Measurements from ENCODE around the gene ATXN1.
"Not testable (repeated sequence)": the region's sequence is repeated elsewhere in the genome, so short reads cannot be mapped to it uniquely, and the experiment has no call there.

ATXN1 gene

DNA sequence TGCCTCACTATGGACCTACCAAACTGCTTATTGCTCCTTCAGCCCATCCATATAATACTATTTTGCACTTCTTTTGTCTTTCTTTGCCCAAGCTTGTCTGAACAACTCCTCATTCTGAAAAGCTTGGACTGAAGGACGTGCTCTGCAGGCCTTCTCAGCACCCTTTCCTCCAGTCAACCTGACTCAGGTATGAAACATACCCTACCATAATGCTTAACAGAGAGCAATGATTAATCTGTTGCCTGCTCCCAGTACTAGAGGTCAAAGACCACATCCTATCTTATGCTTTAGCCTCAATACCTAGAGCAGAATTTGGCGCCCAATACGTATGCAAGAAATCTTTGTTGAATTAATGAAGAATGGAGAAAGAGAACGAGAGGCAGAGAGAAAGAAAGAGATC is 55.2 kb downstream of the ATXN1 start:
- Histone ChIP-seq H3K4me3 (ENCODE audit: low read length, poor library complexity, severe bottlenecking) (no peak overlapping the region), H4K20me1 (ENCODE audit: insufficient read depth, low read length, poor library complexity, severe bottlenecking) (no peaks in the 10 kb centered on the region), H3F3A (ENCODE audit: low read depth) (no peaks in the 10 kb centered on the region), H3K4me1 (ENCODE audit: insufficient read depth, low read length, poor library complexity, severe bottlenecking) (peaks cover 19% of the 10 kb centered on the region), H3K9me3 (ENCODE audit: insufficient read depth, low read depth, low read length) (no peaks in the 10 kb centered on the region), H3K4me2 (ENCODE audit: low read depth, low read length, poor library complexity, severe bottlenecking) (no peak overlapping the region), H3K27me3 (ENCODE audit: insufficient read depth, low read length, poor library complexity, severe bottlenecking) (no peaks in the 10 kb centered on the region), H3K79me2 (ENCODE audit: insufficient read depth, low read length) (peaks cover 46% of the 10 kb centered on the region), H2AFZ (ENCODE audit: low read length) (no peak overlapping the region), H3K36me3 (ENCODE audit: insufficient read depth, low read length) (no peaks in the 10 kb centered on the region), H3K9ac (ENCODE audit: low read depth, low read length, poor library complexity, severe bottlenecking) (no peak overlapping the region), H3K9me2 (replicated peaks; ENCODE audit: low read depth, low read length) (no peaks in the 10 kb centered on the region)
- TF ChIP-seq, protein P1, sequence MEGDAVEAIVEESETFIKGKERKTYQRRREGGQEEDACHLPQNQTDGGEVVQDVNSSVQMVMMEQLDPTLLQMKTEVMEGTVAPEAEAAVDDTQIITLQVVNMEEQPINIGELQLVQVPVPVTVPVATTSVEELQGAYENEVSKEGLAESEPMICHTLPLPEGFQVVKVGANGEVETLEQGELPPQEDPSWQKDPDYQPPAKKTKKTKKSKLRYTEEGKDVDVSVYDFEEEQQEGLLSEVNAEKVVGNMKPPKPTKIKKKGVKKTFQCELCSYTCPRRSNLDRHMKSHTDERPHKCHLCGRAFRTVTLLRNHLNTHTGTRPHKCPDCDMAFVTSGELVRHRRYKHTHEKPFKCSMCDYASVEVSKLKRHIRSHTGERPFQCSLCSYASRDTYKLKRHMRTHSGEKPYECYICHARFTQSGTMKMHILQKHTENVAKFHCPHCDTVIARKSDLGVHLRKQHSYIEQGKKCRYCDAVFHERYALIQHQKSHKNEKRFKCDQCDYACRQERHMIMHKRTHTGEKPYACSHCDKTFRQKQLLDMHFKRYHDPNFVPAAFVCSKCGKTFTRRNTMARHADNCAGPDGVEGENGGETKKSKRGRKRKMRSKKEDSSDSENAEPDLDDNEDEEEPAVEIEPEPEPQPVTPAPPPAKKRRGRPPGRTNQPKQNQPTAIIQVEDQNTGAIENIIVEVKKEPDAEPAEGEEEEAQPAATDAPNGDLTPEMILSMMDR (conservative IDR thresholded peaks at IDR 0.05; ENCODE audit: low read length), result no peak
- TF ChIP-seq EZH2phosphoT487 (IDR thresholded peaks at IDR 0.05; ENCODE audit: borderline replicate concordance), result no peak

DNA sequence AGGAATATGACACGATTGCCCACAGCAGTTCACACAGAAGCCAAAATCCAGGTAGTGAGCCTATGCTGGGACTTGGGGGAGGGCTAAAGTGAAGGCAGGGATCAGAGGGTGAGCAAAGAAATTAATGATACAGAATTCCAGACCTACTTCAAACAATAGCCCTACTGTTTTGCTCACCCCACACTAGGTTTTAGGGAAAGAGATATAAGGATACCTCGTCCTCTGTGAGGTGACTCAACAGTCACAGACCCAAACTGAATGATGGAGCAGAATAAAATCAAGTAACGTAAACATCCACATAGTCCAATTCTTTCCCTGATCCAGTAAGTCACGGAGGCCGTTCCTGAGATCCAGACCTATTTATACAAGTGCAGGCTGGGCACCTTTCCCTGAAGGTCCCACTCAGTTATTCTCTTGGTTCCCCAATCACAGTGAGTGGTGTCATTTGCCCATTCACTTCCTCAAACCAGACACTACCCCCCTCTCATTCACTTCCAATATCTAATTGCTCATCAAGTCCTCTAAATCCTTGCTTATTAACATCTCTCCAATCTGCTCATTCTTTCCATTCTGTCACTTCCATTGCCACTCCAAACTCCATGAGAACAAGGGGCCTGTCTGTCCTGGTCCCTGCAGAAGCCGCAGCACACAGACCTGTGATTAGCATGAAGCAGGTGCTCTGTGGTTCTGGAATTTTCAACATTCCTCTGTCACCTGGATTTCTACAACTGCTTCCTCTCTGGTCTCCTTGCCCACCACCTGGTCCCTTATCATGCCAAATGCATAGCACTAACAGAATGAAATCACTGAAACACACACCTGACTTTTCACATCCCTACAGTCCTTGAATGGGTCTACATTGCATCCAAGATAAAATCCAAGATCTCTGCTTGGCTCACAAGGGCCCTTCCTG is 55.9 kb downstream of the ATXN1 start:
- no peaks in the 10 kb centered on the region for H3K36me3 ChIP-seq (ENCODE audit: insufficient read depth, low read length)
- H3K4me1 ChIP-seq (ENCODE audit: insufficient read depth, low read length, poor library complexity, severe bottlenecking), result peaks cover 25% of the 10 kb centered on the region
- no peaks in the 10 kb centered on the region for H3K9me3 ChIP-seq (ENCODE audit: insufficient read depth, low read depth, low read length)
- H3F3A ChIP-seq (ENCODE audit: low read depth), result no peaks in the 10 kb centered on the region
- H4K20me1 ChIP-seq (ENCODE audit: insufficient read depth, low read length, poor library complexity, severe bottlenecking), result no peaks in the 10 kb centered on the region
- H3K4me2 ChIP-seq (ENCODE audit: low read depth, low read length, poor library complexity, severe bottlenecking), result no peak overlapping the region
- TF ChIP-seq EZH2phosphoT487 (IDR thresholded peaks at IDR 0.05; ENCODE audit: borderline replicate concordance), result no peak
- TF ChIP-seq, protein P1 (conservative IDR thresholded peaks at IDR 0.05; ENCODE audit: low read length), result no peak
- no peak overlapping the region for H3K4me3 ChIP-seq (ENCODE audit: low read length, poor library complexity, severe bottlenecking)
- peaks cover 46% of the 10 kb centered on the region for H3K79me2 ChIP-seq (ENCODE audit: insufficient read depth, low read length)
- no peaks in the 10 kb centered on the region for H3K9me2 ChIP-seq (replicated peaks; ENCODE audit: low read depth, low read length)
- H3K27me3 ChIP-seq (ENCODE audit: insufficient read depth, low read length, poor library complexity, severe bottlenecking), result no peaks in the 10 kb centered on the region
- no peak overlapping the region for H2AFZ ChIP-seq (ENCODE audit: low read length)
- H3K9ac ChIP-seq (ENCODE audit: low read depth, low read length, poor library complexity, severe bottlenecking), result peak overlapping the region; percentile 9

DNA sequence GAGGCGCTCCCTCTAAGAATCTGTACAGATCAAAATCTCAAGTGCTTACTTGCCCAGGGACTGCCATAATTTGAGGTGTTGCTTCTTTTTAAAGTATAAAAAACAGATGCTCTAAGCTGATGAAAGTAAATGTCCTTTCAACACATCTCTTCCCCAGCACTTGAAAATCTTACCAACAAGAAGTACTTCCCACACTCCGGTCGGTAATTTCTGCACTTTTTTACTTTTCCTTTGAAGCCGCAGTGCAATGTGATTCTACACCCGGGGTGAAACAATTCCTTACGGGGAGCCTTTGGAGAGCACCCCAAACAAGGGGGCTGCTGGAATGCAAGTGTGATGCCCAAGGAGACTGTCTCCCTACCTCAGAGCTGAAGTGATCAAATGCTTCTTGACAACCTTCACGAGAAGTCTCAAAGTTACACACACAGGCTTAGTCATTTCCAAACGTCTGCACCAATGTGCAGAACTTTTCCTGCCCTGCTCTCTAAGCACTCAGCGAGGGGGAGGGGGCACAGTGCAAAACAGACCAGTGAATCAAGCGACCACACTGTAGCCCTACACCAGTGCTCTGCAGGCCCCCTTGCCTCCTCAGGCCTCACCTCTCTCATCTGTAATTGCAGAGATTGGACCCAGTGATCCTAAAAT is 56.7 kb downstream of the ATXN1 start:
- no peaks in the 10 kb centered on the region for H3K9me3 ChIP-seq (ENCODE audit: insufficient read depth, low read depth, low read length)
- H3K9me2 ChIP-seq (replicated peaks; ENCODE audit: low read depth, low read length), result no peaks in the 10 kb centered on the region
- no peak overlapping the region for H3K4me3 ChIP-seq (ENCODE audit: low read length, poor library complexity, severe bottlenecking)
- H3K9ac ChIP-seq (ENCODE audit: low read depth, low read length, poor library complexity, severe bottlenecking), result peak overlapping the region; percentile 9
- H3K79me2 ChIP-seq (ENCODE audit: insufficient read depth, low read length), result peaks cover 44% of the 10 kb centered on the region
- H3K36me3 ChIP-seq (ENCODE audit: insufficient read depth, low read length), result no peaks in the 10 kb centered on the region
- TF ChIP-seq, protein P1 (conservative IDR thresholded peaks at IDR 0.05; ENCODE audit: low read length), result no peak
- no peak for TF ChIP-seq EZH2phosphoT487 (IDR thresholded peaks at IDR 0.05; ENCODE audit: borderline replicate concordance)
- H3F3A ChIP-seq (ENCODE audit: low read depth), result no peaks in the 10 kb centered on the region
- H2AFZ ChIP-seq (ENCODE audit: low read length), result no peak overlapping the region
- peak overlapping the region; percentile 30 for H3K4me2 ChIP-seq (ENCODE audit: low read depth, low read length, poor library complexity, severe bottlenecking)
- no peaks in the 10 kb centered on the region for H4K20me1 ChIP-seq (ENCODE audit: insufficient read depth, low read length, poor library complexity, severe bottlenecking)
- H3K4me1 ChIP-seq (ENCODE audit: insufficient read depth, low read length, poor library complexity, severe bottlenecking), result peaks cover 33% of the 10 kb centered on the region
- no peaks in the 10 kb centered on the region for H3K27me3 ChIP-seq (ENCODE audit: insufficient read depth, low read length, poor library complexity, severe bottlenecking)

DNA sequence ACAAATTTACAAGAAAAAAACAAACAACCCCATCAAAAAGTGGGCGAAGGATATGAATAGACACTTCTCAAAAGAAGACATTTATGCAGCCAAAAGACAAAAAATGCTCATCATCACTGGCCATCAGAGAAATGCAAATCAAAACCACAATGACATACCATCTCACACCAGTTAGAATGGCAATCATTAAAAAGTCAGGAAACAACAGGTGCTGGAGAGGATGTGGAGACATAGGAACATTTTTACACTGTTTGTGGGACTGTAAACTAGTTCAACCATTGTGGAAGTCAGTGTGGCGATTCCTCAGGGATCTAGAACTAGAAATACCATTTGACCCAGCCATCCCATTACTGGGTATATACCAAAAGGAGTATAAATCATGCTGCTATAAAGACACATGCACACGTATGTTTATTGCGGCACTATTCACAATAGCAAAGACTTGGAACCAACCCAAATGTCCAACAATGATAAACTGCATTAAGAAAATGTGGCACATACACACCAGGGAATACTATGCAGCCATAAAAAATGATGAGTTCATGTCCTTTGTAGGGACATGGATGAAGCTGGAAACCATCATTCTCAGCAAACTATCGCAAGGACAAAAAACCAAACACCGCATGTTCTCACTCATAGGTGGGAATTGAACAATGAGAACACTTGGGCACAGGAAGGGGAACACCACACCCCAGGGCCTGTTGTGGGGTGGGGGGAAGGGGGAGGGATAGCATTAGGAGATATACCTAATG is 58.5 kb downstream of the ATXN1 start:
- not testable (repeated sequence) for H4K20me1 ChIP-seq (ENCODE audit: insufficient read depth, low read length, poor library complexity, severe bottlenecking); H3K9me2 ChIP-seq (replicated peaks; ENCODE audit: low read depth, low read length); H3K4me3 ChIP-seq (ENCODE audit: low read length, poor library complexity, severe bottlenecking); H3K4me2 ChIP-seq (ENCODE audit: low read depth, low read length, poor library complexity, severe bottlenecking); H3K9me3 ChIP-seq (ENCODE audit: insufficient read depth, low read depth, low read length); H3K36me3 ChIP-seq (ENCODE audit: insufficient read depth, low read length); H3K9ac ChIP-seq (ENCODE audit: low read depth, low read length, poor library complexity, severe bottlenecking); H3K27me3 ChIP-seq (ENCODE audit: insufficient read depth, low read length, poor library complexity, severe bottlenecking); H2AFZ ChIP-seq (ENCODE audit: low read length); H3F3A ChIP-seq (ENCODE audit: low read depth)
- Histone ChIP-seq H3K4me1 (ENCODE audit: insufficient read depth, low read length, poor library complexity, severe bottlenecking) (peaks cover 50% of the 10 kb centered on the region), H3K79me2 (ENCODE audit: insufficient read depth, low read length) (peaks cover 51% of the 10 kb centered on the region)

Measured in Loucy (cell line).